H9 (cell line): Measurements from ENCODE around the gene SLC31A2. TPM values are rescaled to one million over a fixed set of nuclear protein-coding genes. Genes with fewer than 3 reads are reported as not detected.

Experiments used
- DNase-seq: peaks from one replicate; pipeline ENCODE4 v3.0.0-alpha.2; 2017
- H2AFZ ChIP-seq: one replicate; pipeline ENCODE4 v1.6.1; 2013; ENCODE audit warnings: mild to moderate bottlenecking, low read length, control low read depth, moderate library complexity
- H2AK5ac ChIP-seq: 2 replicates; pipeline ENCODE4 v1.6.1; 2013; ENCODE audit warnings: low read length, control low read depth, mixed read lengths; ENCODE audit not compliant: insufficient read length
- H2BK120ac ChIP-seq: one replicate; pipeline ENCODE4 v1.6.1; 2013; ENCODE audit warnings: low read depth, mild to moderate bottlenecking, low read length, control low read depth, inconsistent platforms; ENCODE audit not compliant: poor library complexity, severe bottlenecking
- H2BK12ac ChIP-seq: 2 replicates; pipeline ENCODE4 v1.6.1; 2013; ENCODE audit warnings: low read length, control low read depth, mixed read lengths, low read depth; ENCODE audit not compliant: insufficient read length
- H2BK15ac ChIP-seq: 2 replicates; pipeline ENCODE4 v1.6.1; 2013; ENCODE audit warnings: low read depth, low read length, control low read depth
- H2BK20ac ChIP-seq: one replicate; pipeline ENCODE4 v1.6.1; 2013; ENCODE audit warnings: low read depth, mild to moderate bottlenecking, low read length, control low read depth, inconsistent platforms; ENCODE audit not compliant: poor library complexity, severe bottlenecking
- H2BK5ac ChIP-seq: 2 replicates; pipeline ENCODE4 v1.6.1; 2013; ENCODE audit warnings: low read length, control low read depth, mixed read lengths; ENCODE audit not compliant: insufficient read length
- H3K14ac ChIP-seq: 2 replicates; pipeline ENCODE4 v1.6.1; 2013; ENCODE audit warnings: low read length, control low read depth; ENCODE audit not compliant: insufficient read depth
- H3K18ac ChIP-seq: 2 replicates; pipeline ENCODE4 v1.6.1; 2013; ENCODE audit warnings: low read depth, mild to moderate bottlenecking, mixed read lengths, low read length, control low read depth; ENCODE audit not compliant: insufficient read length
- H3K23ac ChIP-seq: 2 replicates; pipeline ENCODE4 v1.6.1; 2013; ENCODE audit warnings: low read length, control low read depth, mixed read lengths, low read depth; ENCODE audit not compliant: insufficient read length
- H3K23me2 ChIP-seq: 2 replicates; pipeline ENCODE4 v1.6.1; 2013; ENCODE audit warnings: low read depth, mild to moderate bottlenecking, mixed read lengths, low read length, control low read depth; ENCODE audit not compliant: insufficient read length, poor library complexity, severe bottlenecking
- H3K27ac ChIP-seq: 2 replicates; pipeline ENCODE4 v1.5.1; 2013; ENCODE audit warnings: low read length, control low read depth, mixed read lengths, low read depth; ENCODE audit not compliant: insufficient read length
- H3K27me3 ChIP-seq: 2 replicates; pipeline ENCODE4 v1.6.1; 2013; ENCODE audit warnings: low read length, control low read depth, inconsistent platforms; ENCODE audit not compliant: insufficient read depth
- H3K4ac ChIP-seq: 2 replicates; pipeline ENCODE4 v1.6.1; 2013; ENCODE audit warnings: low read depth, mild to moderate bottlenecking, control low read depth, inconsistent platforms, low read length, moderate library complexity
- H3K4me1 ChIP-seq: 2 replicates; pipeline ENCODE4 v1.6.1; 2013; ENCODE audit warnings: low read length, control low read depth, inconsistent platforms; ENCODE audit not compliant: insufficient read depth
- H3K4me2 ChIP-seq: 2 replicates; pipeline ENCODE4 v1.6.1; 2013; ENCODE audit warnings: low read length, control low read depth, mixed read lengths; ENCODE audit not compliant: insufficient read length, insufficient read depth
- H3K56ac ChIP-seq: 2 replicates; pipeline ENCODE4 v1.6.1; 2013; ENCODE audit warnings: low read depth, mild to moderate bottlenecking, mixed read lengths, low read length, control low read depth; ENCODE audit not compliant: insufficient read length
- H3K79me1 ChIP-seq: 2 replicates; pipeline ENCODE4 v1.6.1; 2013; ENCODE audit warnings: low read depth, mild to moderate bottlenecking, moderate library complexity, low read length, control low read depth, inconsistent platforms; ENCODE audit not compliant: insufficient read depth, poor library complexity, severe bottlenecking
- H3K79me2 ChIP-seq: 2 replicates; pipeline ENCODE4 v1.6.1; 2013; ENCODE audit warnings: low read length, control low read depth, inconsistent platforms; ENCODE audit not compliant: insufficient read depth
- H3K9ac ChIP-seq: 2 replicates; pipeline ENCODE4 v1.6.1; 2013; ENCODE audit warnings: low read length, control low read depth, mixed read lengths; ENCODE audit not compliant: insufficient read length; ENCODE audit errors: extremely low read depth
- H3K9me3 ChIP-seq: one replicate; pipeline ENCODE4 v1.6.1; 2013; ENCODE audit warnings: low read depth, low read length, inconsistent platforms; ENCODE audit not compliant: control insufficient read depth
- H3T11ph ChIP-seq: one replicate; pipeline ENCODE4 v1.6.1; 2013; ENCODE audit warnings: mild to moderate bottlenecking, low read length, control low read depth, inconsistent platforms
- H4K20me1 ChIP-seq: one replicate; pipeline ENCODE4 v1.6.1; 2013; ENCODE audit not compliant: control insufficient read depth, insufficient read length, insufficient read depth
- H4K5ac ChIP-seq: 2 replicates; pipeline ENCODE4 v1.6.1; 2013; ENCODE audit warnings: low read depth, mild to moderate bottlenecking, mixed read lengths, low read length, control low read depth; ENCODE audit not compliant: insufficient read length
- H4K8ac ChIP-seq: replicated peaks from 2 replicates; pipeline ENCODE4 v1.6.1; 2013; ENCODE audit warnings: low read length, control low read depth, mixed read lengths, low read depth; ENCODE audit not compliant: insufficient read length
- H4K91ac ChIP-seq: 2 replicates; pipeline ENCODE4 v1.6.1; 2013; ENCODE audit warnings: low read depth, mild to moderate bottlenecking, moderate library complexity, mixed read lengths, low read length, control low read depth; ENCODE audit not compliant: insufficient read length
- H3K27ac Mint-ChIP-seq, 3 experiments: 2 replicates in 2 of 3; 3 replicates in 1 of 3; pipeline ENCODE4 v1.8.0; 2020 to 2021; ENCODE audit warnings: mixed read lengths in 3 of 3, mild to moderate bottlenecking in 1 of 3, moderate library complexity in 1 of 3
- H3K27me3 Mint-ChIP-seq: 2 replicates; pipeline ENCODE4 v1.8.0; 2021; ENCODE audit warnings: low read depth, mild to moderate bottlenecking, moderate library complexity, mixed read lengths
- H3K36me3 Mint-ChIP-seq, 3 experiments: 2 replicates in 2 of 3; 3 replicates in 1 of 3; pipeline ENCODE4 v1.8.0; 2020 to 2021; ENCODE audit warnings: low read depth in 3 of 3, mixed read lengths in 3 of 3; ENCODE audit not compliant: insufficient read depth in 1 of 3
- H3K4me1 Mint-ChIP-seq, 2 experiments: 2 replicates each; pipeline ENCODE4 v1.8.0; 2020; ENCODE audit warnings: mixed read lengths in 2 of 2
- H3K4me3 Mint-ChIP-seq, 2 experiments: 2 replicates in 1 of 2; 3 replicates in 1 of 2; pipeline ENCODE4 v1.8.0; 2020 to 2021; ENCODE audit warnings: mild to moderate bottlenecking in 2 of 2, mixed read lengths in 2 of 2, moderate library complexity in 1 of 2
- H3K9me3 Mint-ChIP-seq, 2 experiments: 2 replicates in 1 of 2; 3 replicates in 1 of 2; pipeline ENCODE4 v1.8.0; 2020; ENCODE audit warnings: mild to moderate bottlenecking in 2 of 2, mixed read lengths in 2 of 2, moderate library complexity in 1 of 2
- WGBS: extraction: QIAGEN DNeasy Blood & Tissue Kit; methylation state at CpG from one replicate; pipeline ENCODE4 v1.1.7; 2013; ENCODE audit warnings: missing lambda C conversion rate, low lambda C conversion rate, mixed read lengths; ENCODE audit not compliant: insufficient read length; ENCODE audit errors: extremely low coverage; 5-methylcytosine and 5-hydroxymethylcytosine counted together
- total RNA-seq: library from RNA; stranded (reverse); gene quantifications from 2 replicates; pipeline ENCODE4 v1.2.1, GENCODE V29; 2021
- TF ChIP-seq, protein P1 (sequence below): fragments of 200-600 bp; sonication (generic); conservative IDR thresholded peaks from 3 replicates; pipeline ENCODE4 v1.8.0; 2021; ENCODE audit warnings: antibody characterized with exemption, mild to moderate bottlenecking

The SLC31A2 gene
- total RNA-seq, 1 experiment from 2014 or later = 1.0 TPM

GRCh38 chr9:113163001-113163400 is 12.2 kb downstream of the SLC31A2 start:
- Histone ChIP-seq H3K27ac (no peak overlapping the region), H2BK5ac (no peak overlapping the region), H3K23me2 (no peaks in the 10 kb centered on the region), H4K8ac (no peak overlapping the region), H4K5ac (no peak overlapping the region), H3K18ac (no peak overlapping the region), H3K4ac (no peak overlapping the region), H2BK120ac (no peak overlapping the region), H2BK20ac (no peak overlapping the region), H4K91ac (no peak overlapping the region), H2BK15ac (no peak overlapping the region), H3K56ac (no peak overlapping the region), H3K14ac (no peak overlapping the region), H3K79me1 (no peaks in the 10 kb centered on the region), H2AK5ac (no peak overlapping the region), H4K20me1 (no peaks in the 10 kb centered on the region), H2AFZ (no peak overlapping the region), H3K4me1 (no peaks in the 10 kb centered on the region; the same call in 1 of the 2 replicates), H3K23ac (no peak overlapping the region), H3K9me3 (no peaks in the 10 kb centered on the region), H3K4me2 (no peak overlapping the region), H3K9ac (no peak overlapping the region), H3K79me2 (no peaks in the 10 kb centered on the region), H3K27me3 (no peaks in the 10 kb centered on the region), H3T11ph (no peak overlapping the region), H2BK12ac (no peak overlapping the region)
- no peak for DNase-seq
- WGBS = no CpG with 5 or more reads among the region's 3 CpGs
- Mint-ChIP-seq H3K36me3 (peaks cover 8 to 47% (median 17%) of the 10 kb centered on the region in 3 experiments; a peak in 6 of 7 replicates), H3K9me3 (no peaks in the 10 kb centered on the region), H3K27me3 (no peaks in the 10 kb centered on the region), H3K4me1 (peaks cover 12% of the 10 kb centered on the region in 2 experiments), H3K4me3 (no peak overlapping the region), H3K27ac (no peak overlapping the region)
- TF ChIP-seq, protein P1, sequence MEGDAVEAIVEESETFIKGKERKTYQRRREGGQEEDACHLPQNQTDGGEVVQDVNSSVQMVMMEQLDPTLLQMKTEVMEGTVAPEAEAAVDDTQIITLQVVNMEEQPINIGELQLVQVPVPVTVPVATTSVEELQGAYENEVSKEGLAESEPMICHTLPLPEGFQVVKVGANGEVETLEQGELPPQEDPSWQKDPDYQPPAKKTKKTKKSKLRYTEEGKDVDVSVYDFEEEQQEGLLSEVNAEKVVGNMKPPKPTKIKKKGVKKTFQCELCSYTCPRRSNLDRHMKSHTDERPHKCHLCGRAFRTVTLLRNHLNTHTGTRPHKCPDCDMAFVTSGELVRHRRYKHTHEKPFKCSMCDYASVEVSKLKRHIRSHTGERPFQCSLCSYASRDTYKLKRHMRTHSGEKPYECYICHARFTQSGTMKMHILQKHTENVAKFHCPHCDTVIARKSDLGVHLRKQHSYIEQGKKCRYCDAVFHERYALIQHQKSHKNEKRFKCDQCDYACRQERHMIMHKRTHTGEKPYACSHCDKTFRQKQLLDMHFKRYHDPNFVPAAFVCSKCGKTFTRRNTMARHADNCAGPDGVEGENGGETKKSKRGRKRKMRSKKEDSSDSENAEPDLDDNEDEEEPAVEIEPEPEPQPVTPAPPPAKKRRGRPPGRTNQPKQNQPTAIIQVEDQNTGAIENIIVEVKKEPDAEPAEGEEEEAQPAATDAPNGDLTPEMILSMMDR = no peak
